HG03280 (cell line): ENCODE results near the gene DMRTB1.

Experiments used
- ATAC-seq: cut with Tn5 transposase; IDR thresholded peaks from one replicate; pipeline ENCODE4 v1.9.1; 2021; ENCODE audit warnings: mild to moderate bottlenecking, moderate library complexity; ENCODE audit not compliant: unreplicated experiment

DMRTB1 gene

DNA sequence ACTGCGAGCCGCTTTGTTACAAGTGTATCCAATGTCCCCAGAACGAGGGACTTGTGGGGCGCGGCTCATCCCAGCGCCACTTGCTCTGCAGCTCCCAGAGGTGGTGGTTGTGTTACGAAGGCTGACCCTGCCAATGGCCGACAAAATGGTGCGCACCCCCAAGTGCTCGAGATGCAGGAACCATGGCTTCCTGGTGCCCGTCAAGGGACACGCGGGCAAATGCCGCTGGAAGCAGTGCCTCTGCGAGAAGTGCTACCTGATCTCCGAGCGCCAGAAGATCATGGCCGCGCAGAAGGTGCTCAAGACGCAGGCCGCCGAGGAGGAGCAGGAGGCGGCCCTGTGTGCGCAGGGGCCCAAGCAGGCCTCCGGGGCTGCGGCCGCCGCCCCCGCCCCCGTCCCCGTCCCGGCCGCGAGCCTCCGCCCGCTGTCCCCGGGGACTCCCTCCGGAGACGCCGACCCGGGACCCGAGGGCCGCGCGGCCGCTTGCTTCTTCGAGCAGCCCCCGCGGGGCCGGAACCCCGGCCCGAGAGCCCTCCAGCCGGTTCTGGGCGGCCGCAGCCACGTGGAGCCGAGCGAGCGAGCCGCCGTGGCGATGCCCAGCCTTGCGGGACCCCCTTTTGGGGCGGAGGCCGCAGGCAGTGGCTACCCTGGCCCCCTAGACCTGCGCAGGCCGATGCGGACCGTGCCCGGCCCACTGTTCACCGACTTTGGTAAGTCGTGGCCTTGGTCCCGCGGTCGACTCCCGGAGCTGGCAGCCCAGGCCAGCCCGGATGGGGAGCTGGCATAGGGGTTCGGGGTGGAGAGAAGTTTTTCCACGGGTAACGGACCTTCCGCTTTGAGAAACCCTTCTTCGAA, at the start of gene DMRTB1:
Gene DMRTB1 (plus strand): TSS at position 79 of the 855 bp plus-strand sequence. CDS start 55 bp downstream, at position 134.
- no peak for ATAC-seq

DNA sequence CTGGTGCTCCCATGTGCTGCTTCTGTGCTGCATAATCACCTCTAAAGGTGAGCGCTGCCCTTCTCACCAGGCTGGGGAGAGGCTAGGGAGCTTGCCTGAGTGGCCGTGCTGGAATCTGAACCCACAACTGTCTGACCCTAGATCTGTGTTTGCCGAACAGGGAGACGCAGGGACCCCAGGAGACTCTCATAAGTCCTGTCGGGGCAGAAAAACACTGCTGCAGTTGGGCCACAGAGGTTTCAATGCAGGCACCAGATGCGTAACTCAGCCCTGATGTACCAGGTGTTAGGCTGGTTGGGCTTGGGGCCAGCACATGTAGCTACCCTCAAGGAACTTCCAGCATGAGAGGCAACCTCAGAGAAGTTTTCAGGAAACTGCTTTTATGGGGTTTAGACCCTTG, 49.5 kb upstream of the DMRTB1 start:
- ATAC-seq = no peak

DNA sequence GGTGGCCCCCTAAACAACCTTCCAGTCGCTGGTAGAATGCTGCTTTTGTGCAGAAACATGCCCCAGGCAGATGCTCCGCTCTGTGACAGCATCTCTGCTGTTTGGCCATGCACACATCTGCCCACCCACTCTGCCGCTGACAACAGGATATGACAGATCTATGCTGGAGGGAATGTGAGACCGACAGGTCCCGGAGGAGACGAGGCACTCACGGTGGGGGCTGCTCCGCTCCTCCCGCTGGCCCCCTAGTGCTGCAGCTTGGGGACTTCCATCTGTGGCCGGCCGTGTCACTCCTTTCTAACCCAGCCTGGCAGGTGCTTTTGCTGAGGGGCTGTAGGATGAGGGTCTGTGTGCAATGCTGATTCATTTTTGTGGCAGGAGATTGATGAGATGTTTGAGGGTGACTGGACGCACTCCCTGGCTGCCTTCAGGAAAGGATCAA, 49.1 kb upstream of the DMRTB1 start:
- ATAC-seq = peak; percentile 37

DNA sequence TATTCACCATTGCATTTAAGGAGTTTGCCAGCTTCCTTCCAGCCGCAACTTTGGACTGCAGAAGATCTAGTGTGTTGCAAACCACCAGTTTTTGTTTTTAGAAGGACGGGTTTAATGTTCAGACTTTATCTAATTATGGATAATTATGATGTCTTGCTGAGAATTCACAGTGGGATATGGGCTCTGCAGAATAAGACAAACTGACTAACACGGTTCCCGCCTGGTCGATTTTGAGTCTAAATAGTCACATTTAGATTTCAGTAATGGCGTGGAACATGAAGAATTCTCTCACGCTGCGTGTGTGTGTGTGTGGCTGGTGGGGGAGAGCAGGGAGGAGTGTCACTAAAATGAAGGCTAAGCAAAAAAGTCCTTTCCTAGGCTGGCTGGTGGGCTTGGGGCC, 48.5 kb upstream of the DMRTB1 start:
- ATAC-seq = no peak

DNA sequence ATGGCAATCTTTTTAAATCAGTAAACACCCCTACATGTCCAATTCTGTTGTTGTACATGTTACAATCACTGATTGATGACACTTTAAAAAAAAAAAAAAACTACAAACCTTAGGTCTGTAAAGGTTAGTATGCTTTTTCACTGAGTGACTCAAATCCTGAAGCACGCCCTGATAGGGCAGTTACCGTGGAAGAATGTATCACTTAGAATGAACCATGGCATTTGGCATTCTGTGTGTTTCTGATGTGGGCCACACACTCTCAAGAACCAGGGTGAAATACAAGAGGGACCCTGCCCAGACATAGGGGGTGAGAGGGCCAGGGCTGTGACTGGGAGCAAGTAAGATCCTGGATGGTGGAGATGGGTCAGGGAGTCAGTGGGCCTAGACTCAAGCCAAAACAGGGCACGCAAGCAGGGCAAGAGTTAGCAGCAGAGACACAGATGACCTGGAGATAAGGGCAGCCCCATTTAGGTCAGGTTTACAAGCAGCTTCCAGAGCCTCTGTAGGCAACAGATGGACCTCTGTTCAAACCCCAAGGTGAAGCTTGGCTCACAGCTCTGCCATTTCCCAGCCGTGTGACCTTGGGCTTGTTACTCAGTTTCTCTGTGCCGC, 47.6 kb upstream of the DMRTB1 start:
- ATAC-seq = no peak

DNA sequence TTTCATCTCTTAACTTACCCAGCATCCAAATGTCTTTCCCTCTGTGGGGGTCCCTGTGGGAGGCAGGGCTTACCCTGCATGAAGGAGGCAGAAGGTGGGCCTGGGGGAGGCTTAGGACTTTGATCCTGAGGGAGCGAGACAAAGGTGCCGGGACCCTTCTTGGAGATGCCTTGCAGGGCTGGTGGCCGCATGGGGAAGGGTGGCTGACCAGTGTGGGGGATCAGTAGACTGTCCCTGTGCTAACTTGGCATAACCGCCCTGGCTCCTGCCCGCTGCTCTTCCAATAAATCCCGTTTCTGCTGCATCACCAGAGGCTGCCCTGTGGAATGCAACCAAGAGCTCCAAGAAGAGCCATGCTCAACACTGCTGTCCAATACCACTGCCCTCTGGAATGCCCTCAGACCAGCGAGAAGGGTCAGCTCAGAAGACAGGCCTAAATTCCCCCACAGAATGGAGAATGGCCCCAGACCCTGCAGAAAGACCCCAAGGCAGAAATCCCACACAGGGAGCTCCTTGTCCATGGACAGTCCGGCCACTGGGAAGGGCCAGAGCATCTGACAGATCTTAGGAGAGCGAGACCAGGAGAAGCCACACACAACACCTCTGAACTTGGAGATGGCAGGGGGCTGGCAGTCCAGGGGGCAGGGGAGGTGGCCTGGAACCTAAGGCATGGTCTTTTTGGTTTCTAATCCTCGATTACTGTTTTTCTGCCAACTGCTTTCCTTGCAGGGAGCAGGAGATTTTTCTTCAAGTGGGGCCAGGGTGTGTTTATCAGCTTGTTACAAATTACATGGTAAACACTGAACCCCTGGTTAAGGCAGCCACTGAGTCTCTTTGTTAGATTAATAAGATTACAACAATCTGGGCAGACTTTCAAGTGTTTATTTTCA, 46.7 kb upstream of the DMRTB1 start:
- no peak for ATAC-seq

DNA sequence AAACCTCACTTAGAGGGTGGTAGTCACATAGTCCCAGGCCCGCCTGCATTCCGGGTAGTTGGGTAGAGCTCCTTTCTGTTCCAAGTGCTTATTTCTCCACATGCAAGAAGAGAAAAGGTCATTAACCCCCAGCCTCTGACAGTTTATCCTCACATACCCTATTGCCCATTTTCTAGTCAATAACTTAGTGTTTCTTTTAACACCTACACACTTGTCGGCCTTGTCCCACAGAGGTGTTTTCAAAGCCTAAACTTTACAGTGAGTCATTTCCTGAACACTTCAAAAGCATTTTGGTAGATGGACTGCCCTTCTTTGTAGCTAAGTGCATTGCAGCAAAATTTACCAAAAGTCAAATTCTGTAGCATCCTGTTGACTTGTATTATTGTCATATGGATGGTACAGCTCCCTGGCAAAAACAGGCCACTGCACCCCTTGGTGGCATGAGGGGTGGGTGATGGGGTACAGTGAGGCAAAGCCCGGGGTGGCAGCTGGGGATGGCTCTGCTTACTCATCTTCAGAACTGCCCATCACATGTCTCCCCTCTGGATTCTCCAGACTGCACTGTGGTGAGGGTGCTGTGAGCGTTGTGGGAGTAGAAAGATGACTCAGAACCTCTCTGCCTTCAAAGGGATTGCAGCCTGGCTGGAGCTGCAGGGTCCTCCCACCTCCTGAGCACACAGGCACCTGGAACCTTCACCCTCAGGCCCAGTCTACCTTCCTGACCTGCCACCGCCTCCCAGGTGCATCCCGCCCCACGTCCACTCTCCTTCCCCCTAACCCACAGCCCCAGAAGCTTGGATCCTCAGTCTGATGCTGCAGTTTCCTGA, 45.8 kb upstream of the DMRTB1 start:
- ATAC-seq = no peak

DNA sequence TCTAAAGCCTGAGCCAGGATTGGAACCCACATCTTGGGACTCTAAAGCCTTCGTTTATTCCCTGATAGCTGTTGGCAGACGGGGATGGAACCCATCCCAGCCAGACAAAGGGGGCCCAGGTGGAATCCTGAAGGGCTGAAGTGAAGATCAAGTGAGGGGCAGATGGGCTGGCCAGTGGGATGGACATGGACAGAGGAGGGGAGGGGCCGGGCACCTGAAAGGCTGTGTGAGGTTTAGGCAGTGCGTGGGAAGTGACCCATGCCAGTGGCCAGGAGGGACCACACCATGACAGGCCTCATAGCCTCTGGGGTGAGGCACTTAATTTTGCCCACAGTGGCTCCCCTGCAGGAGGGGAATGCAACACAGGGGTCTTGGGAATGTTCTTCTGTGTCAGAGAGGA, 44.6 kb upstream of the DMRTB1 start:
- ATAC-seq = no peak

DNA sequence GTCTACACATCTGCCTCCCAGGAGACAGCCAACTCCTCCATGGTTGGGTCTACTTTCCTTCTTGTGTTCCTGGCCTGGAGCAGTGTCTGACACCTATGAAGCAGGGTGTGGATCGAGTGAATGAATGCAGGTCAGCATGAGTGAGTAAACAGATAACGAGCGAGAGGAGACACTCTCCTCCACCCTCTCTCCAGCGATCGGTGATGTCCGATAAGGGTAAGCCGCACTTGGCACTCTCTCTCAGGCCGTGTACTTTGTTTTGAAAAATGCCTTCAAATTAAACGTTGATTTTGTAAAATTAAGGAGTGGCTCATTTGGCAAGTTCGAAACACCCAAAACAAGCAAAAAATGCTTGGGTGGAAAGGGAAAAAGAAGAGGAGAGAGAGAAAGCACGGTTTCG, 43.8 kb upstream of the DMRTB1 start:
- no peak for ATAC-seq

DNA sequence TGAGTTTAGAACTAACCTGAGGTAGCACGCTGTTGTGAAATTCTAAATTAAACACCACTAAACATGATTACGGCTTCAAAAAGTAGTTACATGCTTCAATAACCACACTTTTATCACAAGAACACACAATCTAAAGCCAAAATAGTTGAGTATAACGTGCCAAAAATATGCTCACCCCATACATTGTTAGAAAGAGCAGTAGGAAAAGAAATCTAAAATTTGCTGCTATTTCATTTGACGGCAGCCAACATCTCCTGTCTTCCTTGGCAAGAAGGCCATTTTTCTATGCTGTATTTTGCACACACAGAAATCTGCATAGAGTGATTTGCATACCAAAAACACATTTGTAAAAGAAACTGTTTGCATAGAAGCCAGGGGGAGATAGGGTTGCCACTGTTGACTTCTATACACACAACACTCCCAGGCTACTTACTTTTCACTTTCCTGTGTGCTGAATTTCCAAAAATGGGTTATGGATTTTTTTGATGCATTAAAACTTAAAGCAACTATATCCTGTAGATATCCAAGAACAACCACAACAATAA, 42.9 kb upstream of the DMRTB1 start:
- ATAC-seq = no peak

DNA sequence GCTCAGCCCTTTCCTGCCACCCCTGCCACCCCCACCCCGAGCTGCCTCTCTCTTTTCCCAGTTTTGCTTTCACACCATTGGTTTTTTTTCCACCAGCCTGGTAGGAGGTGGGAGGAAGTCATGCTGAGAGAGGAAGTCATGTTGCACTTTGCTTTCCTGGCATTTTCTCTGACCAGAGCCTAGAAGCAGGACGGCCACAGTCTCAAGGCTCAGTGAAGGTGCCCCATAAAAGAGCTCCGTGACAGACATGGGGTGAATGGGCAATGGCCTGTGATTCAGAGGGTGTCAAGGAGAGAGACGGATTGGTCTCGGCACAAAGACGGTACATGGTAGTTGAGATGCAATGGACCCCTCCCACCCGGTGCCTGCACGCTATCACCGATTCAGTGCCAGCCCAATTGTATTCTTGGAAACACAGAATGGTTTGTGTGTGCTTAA, 42.1 kb upstream of the DMRTB1 start:
- ATAC-seq = no peak

DNA sequence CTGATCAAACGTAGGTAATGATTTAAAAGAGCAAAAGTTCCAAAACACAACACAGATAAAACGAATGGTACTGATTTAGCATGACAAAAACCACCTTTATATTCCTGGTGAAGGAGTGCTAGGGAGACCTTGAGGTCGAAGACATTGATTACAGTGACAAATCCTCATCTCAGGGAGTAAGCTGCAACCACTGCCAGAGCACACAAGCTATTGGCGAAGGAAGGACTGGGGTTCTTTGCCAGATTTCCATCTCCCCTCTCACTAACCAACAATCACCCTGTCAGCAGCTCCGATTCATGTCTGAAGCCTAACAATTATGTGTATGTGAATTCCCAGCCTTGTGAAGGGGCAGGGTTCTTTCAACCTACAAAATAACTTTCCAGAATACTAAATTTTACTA, 40.2 kb upstream of the DMRTB1 start:
- no peak for ATAC-seq

DNA sequence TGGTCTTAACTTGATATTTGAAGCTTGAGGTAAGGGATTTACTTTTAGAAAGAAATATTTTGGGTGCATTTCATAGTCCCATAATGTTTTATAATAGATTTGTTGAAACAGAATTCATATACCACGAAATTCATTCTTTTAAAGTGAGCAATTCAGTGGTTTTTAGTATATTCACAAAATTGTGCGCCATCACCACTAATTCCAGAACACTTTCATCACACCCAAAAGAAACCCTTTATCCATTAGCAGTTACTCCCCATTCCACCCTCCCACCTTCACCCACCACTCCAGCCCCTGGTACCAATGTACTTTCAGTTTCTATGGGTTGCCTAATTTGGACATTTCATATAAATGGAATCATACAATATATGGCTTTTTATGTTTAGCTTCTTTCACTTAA, 38.9 kb upstream of the DMRTB1 start:
- no peak for ATAC-seq

DNA sequence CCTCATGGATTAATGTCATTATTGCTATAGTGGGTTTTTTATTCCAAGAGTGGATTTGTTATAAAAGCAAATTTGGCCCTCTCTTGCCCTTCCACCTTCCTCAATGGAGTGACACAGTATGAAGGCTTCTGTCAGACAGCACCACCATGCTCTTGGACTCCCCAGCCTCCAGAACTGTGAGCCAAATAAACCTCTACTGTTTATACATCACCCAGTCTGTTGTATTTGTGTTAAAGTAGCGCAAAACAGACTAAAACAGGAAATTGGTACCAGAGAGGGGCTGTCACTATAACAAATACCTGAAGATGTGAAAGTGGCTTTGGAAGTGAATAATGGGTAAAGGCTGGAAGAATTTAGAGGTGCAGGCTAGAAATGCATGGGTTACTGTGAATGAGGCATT, 38.0 kb upstream of the DMRTB1 start:
- ATAC-seq = no peak

DNA sequence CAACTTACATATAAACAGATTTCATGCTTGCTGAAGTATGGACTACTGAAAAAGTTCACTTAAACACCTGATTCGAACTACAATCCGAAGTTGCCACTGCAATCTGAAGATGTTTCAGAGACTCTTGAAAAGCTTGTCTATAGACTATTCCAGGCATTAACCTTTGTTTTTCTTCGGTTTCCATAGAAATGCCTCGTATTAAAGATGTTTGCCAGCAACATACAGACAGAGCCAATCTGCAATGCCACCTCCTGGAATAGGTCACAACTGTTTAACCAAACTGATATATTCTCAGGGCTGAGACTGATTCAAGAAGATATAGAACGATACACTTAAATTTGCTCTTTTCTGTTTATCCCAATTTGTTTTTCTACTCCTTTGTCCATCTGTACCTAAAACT, 28.9 kb upstream of the DMRTB1 start:
- ATAC-seq = no peak

DNA sequence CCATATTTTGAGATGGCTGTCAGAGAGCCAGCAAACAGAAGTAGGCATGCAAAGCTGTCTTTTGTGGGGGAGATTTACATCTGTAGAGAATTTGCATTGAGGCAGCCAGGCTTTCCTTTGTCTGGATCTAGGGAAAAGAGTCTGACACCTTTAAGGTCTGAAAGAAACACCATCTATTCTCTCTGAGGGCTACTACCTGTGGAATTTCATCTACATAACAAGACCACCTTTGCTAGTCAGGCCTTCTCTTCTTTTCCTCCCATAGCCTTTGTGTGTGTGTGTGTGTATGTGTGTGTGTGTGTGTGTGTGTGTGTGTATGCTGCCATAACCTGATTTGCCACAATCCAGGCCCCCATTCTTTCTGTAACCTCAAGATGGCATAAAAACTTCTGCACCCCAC, 28.4 kb upstream of the DMRTB1 start:
- no peak for ATAC-seq

DNA sequence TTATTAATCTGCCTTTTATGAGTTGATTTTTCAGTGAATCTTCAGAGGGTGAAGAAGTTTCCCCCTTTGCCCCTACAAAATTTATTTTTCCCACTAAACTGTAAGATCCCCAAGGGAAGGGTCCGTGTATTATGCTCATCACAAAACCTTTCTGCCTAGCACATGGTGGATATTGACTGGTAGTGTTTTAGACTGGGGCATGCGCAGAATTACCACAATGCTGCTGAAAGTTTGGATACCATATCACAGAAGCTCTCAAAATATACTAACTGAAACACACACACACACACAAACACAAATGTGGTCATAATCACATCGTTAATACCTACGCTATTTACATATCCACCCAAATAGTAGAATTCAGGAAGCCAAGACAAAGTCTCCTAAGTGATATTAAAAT, 28.0 kb upstream of the DMRTB1 start:
- no peak for ATAC-seq

DNA sequence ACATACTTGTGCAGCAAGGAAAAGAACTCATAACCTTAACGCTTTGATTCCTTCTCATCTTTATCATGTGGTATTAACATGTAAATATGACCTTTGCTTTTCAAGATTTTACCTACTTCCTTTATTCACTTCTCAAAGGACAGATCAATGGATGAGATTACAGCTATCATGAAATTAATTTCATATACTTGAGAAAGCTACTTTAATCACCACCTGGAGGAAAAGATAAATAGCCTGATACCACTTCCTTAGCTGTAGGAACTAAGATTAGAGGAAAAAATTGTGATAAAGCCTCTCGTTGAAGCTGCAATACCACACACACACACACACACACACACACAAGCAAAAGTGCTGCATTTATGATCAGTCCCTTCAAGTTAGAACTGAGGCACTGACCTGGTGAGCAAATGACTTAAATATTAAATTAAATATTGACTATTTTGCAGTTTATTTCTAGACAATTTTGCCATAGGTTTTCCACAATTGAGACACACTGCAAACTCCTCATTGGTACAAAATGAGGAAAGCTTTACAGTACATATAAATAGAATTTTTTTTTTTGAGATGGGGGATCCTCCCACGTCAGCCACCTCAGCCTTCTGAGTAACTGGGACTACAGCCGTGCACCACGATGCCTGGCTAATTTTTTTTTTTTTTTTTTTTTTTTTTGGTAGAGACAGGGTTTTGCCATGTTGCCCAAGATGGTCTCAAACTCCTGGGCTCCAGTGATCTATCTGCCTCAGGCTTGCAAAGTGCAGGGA, 27.2 kb upstream of the DMRTB1 start:
- no peak for ATAC-seq

DNA sequence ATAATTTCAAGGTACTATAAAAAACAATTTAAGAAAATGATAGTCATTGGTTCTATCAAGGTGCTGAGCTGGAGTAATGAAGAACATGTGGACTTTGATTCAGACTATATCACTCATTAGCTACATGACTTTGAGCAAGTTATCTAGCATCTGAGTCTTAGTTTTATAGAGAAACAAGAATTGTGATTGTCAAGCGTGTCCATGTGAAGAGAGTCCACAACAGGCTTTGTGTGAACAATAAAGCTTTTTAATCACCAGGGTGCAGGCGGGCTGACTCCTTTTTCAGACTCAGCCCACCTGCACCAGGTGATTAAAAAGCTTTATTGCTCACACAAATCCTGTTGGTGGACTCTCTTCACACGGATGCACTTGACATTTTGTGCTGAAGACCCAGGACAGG, 26.6 kb upstream of the DMRTB1 start:
- no peak for ATAC-seq
